Spleen (tissue), 11 donors: ENCODE measurements around the gene MUSK. TPM values are rescaled to one million over a fixed set of nuclear protein-coding genes. Genes with fewer than 3 reads are reported as not detected.

Experiments
- DNase-seq: peaks from one replicate; pipeline ENCODE4 v3.0.0-alpha.2; 2020
- H3K27ac ChIP-seq, 8 donors: fragments of 200-600 bp; sonication (generic) in 7 of 8; 1 replicate in 4 of 8; 2 replicates in 4 of 8; pipeline versions ENCODE4 v1.5.0 to v1.8.0; 2016 to 2021; ENCODE audit warnings: inconsistent platforms in 4 of 8, mild to moderate bottlenecking in 4 of 8, moderate library complexity in 1 of 8
- H3K27me3 ChIP-seq, 7 donors: fragments of 200-600 bp; sonication (generic) in 6 of 7; replicated peaks in 1 of 7; 1 replicate in 4 of 7; 2 replicates in 3 of 7; pipeline versions ENCODE4 v1.5.0 to v1.8.0; 2016 to 2021; ENCODE audit warnings: inconsistent platforms in 3 of 7, mild to moderate bottlenecking in 1 of 7
- H3K36me3 ChIP-seq, 6 donors: fragments of 200-600 bp; sonication (generic) in 5 of 6; 1 replicate in 4 of 6; 2 replicates in 2 of 6; pipeline versions ENCODE4 v1.5.0 to v1.8.0; 2016 to 2021; ENCODE audit warnings: inconsistent platforms in 2 of 6
- H3K4me1 ChIP-seq, 6 donors: fragments of 200-600 bp; sonication (generic) in 5 of 6; 1 replicate in 3 of 6; 2 replicates in 3 of 6; pipeline versions ENCODE4 v1.5.0 to v1.8.0; 2016 to 2021; ENCODE audit warnings: inconsistent platforms in 3 of 6
- H3K4me3 ChIP-seq, 8 donors: fragments of 200-600 bp; sonication (generic) in 7 of 8; 1 replicate in 4 of 8; 2 replicates in 4 of 8; pipeline versions ENCODE4 v1.5.0 to v1.8.0; 2016 to 2021; ENCODE audit warnings: inconsistent platforms in 4 of 8, mild to moderate bottlenecking in 4 of 8, moderate library complexity in 2 of 8
- H3K9me3 ChIP-seq, 8 donors: fragments of 200-600 bp; sonication (generic) in 7 of 8; 1 replicate in 4 of 8; 2 replicates in 4 of 8; pipeline versions ENCODE4 v1.5.0 to v1.8.0; 2016 to 2021; ENCODE audit warnings: inconsistent platforms in 4 of 8
- CTCF ChIP-seq, 11 experiments: fragments of 200-600 bp in 7 of 11; fragments of 450-650 bp in 4 of 11; sonication (generic) in 4 of 11; IDR thresholded peaks in 8 of 11; conservative IDR thresholded peaks in 3 of 11; 1 replicate in 7 of 11; 2 replicates in 4 of 11; pipeline versions ENCODE4 v1.4.0 to v1.8.0; 2016 to 2021; ENCODE audit warnings: antibody characterized with exemption in 11 of 11, inconsistent platforms in 4 of 11, mild to moderate bottlenecking in 1 of 11
- POLR2A ChIP-seq, 3 donors: fragments of 450-650 bp; IDR thresholded peaks; one replicate each; pipeline ENCODE4 v1.5.1; 2017; ENCODE audit warnings: antibody characterized with exemption in 3 of 3, mild to moderate bottlenecking in 1 of 3
- POLR2AphosphoS5 ChIP-seq, 3 donors: sonication (generic); formaldehyde crosslinking; IDR thresholded peaks; one replicate each; pipeline ENCODE4 v1.5.1; 2017; ENCODE audit warnings: antibody characterized with exemption in 3 of 3
- WGBS, 5 donors: extraction: QIAGEN DNeasy Blood & Tissue Kit in 3 of 5; methylation state at CpG; one replicate each; pipeline versions ENCODE4 v1.1.5 to v1.1.7; 2013 to 2018; 5-methylcytosine and 5-hydroxymethylcytosine counted together
- intact Hi-C: fragments of 100-400 bp; cut with DNase I; formaldehyde crosslinking; loops from one replicate; pipeline ENCODE4 v1.15.0; 2023; ENCODE audit warnings: low total_unique reads
- polyA plus RNA-seq, 3 donors: library from polyadenylated mRNA; stranded (reverse); fragments of 200-250 nt; gene quantifications; one replicate each; pipeline ENCODE4 v1.2.1, GENCODE V29; 2013
- total RNA-seq, 7 donors: library from RNA; depleted of rRNA in 3 of 7; stranded (reverse); fragments of >200 nt in 3 of 7; fragmentation: NEBNext Ultra II Directional in 4 of 7; extraction: Animal tissue kit (Norgen Biotek cat#: 25700) in 4 of 7; gene quantifications; one replicate each; pipeline versions ENCODE4 v1.1.0 to v1.2.1, GENCODE V29; 2016 to 2021
- donor health status: healthy with polysubstance abuse.
- donor health status: DM: no; HTN: no; CAD: no; lungs with moderate emphysema.
- donor health status: DM: no; HTN: no; CAD: no.
- donor health status: Bipolar disorder and iron deficiency.
- donor health status: healthy.
- donor health status: DM: no; HTN: no; CAD: no.
- donor health status: DM: yes; HTN: yes; CAD: no.

The MUSK gene
- total and polyA plus RNA-seq, 10 donors, result 0.03 to 0.94 (median 0.12) TPM; not detected in 4

- no peaks in the 10 kb centered on the region for H3K9me3 ChIP-seq
- DNase-seq, result no peak
- no peaks in the 10 kb centered on the region for H3K36me3 ChIP-seq
- no peaks in the 10 kb centered on the region for H3K27me3 ChIP-seq
- no peak overlapping the region for H3K27ac ChIP-seq
- H3K4me3 ChIP-seq, result no peak overlapping the region
- intact Hi-C loops, result no loop called here
- TF ChIP-seq POLR2AphosphoS5 (IDR thresholded peaks at IDR 0.05) (no peak), CTCF (IDR thresholded peaks at IDR 0.05 in 8 of 11, conservative IDR thresholded peaks at IDR 0.05 in 3 of 11) (no peak), POLR2A (IDR thresholded peaks at IDR 0.05) (no peak)
- no peaks in the 10 kb centered on the region for H3K4me1 ChIP-seq
These were observed 61.0 kb downstream of the MUSK start for GRCh38 chr9:110729641-110730040.

- WGBS, 5 donors, result 66 to 78% (median 75%) methylated on average over 2 of the region's 2 CpGs
- intact Hi-C loops, result no loop called here
These were observed 62.9 kb downstream of the MUSK start for GRCh38 chr9:110731437-110732028.

GRCh38 chr9:110738982-110739381, 70.4 kb downstream of the MUSK start:
- Histone ChIP-seq H3K27me3 (no peaks in the 10 kb centered on the region), H3K27ac (no peak overlapping the region), H3K36me3 (no peaks in the 10 kb centered on the region), H3K4me3 (no peak overlapping the region), H3K9me3 (peaks cover 0 to 7% (median 0%) of the 10 kb centered on the region in 8 donors), H3K4me1 (no peaks in the 10 kb centered on the region)
- TF ChIP-seq CTCF (IDR thresholded peaks at IDR 0.05 in 8 of 11, conservative IDR thresholded peaks at IDR 0.05 in 3 of 11) (no peak), POLR2AphosphoS5 (IDR thresholded peaks at IDR 0.05) (no peak), POLR2A (IDR thresholded peaks at IDR 0.05) (no peak)
- DNase-seq, result no peak
- intact Hi-C loops, result no loop called here

More at GRCh38 chr9:110731437-110732028, 62.9 kb downstream of the MUSK start:
- no peak overlapping the region for H3K27ac ChIP-seq
- no peaks in the 10 kb centered on the region for H3K9me3 ChIP-seq
- no peak for TF ChIP-seq POLR2AphosphoS5 (IDR thresholded peaks at IDR 0.05)
- no peaks in the 10 kb centered on the region for H3K36me3 ChIP-seq
- H3K4me1 ChIP-seq, result no peaks in the 10 kb centered on the region
- no peaks in the 10 kb centered on the region for H3K27me3 ChIP-seq
- no peak overlapping the region for H3K4me3 ChIP-seq
- no peak for DNase-seq

- DNase-seq, result no peak
- H3K27ac ChIP-seq, result peak overlapping the region in 4 of 8 donors; percentile 18 to 38 (median 30)
- no peaks in the 10 kb centered on the region for H3K36me3 ChIP-seq
- TF ChIP-seq POLR2AphosphoS5 (IDR thresholded peaks at IDR 0.05) (no peak), CTCF (IDR thresholded peaks at IDR 0.05 in 8 of 11, conservative IDR thresholded peaks at IDR 0.05 in 3 of 11) (no peak), POLR2A (IDR thresholded peaks at IDR 0.05) (no peak)
- intact Hi-C loops, result no loop called here
- peaks cover 0 to 7% (median 0%) of the 10 kb centered on the region in 8 donors for H3K9me3 ChIP-seq
- H3K27me3 ChIP-seq, result no peaks in the 10 kb centered on the region
- 51 to 82% (median 73%) methylated on average over 8 of the region's 8 CpGs for WGBS, 5 donors
- H3K4me1 ChIP-seq, result no peaks in the 10 kb centered on the region
- no peak overlapping the region for H3K4me3 ChIP-seq
These were observed 74.3 kb downstream of the MUSK start for GRCh38 chr9:110742741-110743371.
